GM04504 (cell line): ENCODE measurements around the gene RFXANK.
A peak's percentile ranks its signal among the peaks of the same experiment; 100 is the strongest.
"Not testable (repeated sequence)": the region's sequence is repeated elsewhere in the genome, so short reads cannot be mapped to it uniquely, and the experiment has no call there.

ENCODE experiments used
- DNase-seq: peaks from one replicate; pipeline ENCODE4 v3.0.0-alpha.2; 2012; ENCODE audit warnings: low read depth

The RFXANK gene

DNA sequence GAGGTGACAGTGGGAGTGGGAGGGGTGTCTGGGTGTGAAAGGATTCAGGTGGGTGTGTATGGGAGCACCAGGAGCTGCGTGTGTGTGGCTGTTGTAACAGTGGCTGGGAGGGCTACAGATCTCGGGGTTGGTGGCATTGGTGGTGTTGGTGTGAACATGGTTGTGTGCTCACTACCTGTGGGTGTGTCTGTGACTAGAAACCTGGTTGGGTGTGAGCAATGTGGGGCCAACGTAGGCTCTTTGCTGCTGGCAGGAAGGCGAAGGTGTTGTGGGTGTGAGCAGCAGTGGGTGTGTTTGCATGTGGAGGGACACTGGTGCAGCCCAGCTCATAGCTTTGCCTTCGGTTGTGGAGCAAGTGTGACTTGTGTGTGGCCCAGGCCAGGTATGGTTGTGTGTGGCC, 14.9 kb downstream of the RFXANK start:
- DNase-seq, result no peak

DNA sequence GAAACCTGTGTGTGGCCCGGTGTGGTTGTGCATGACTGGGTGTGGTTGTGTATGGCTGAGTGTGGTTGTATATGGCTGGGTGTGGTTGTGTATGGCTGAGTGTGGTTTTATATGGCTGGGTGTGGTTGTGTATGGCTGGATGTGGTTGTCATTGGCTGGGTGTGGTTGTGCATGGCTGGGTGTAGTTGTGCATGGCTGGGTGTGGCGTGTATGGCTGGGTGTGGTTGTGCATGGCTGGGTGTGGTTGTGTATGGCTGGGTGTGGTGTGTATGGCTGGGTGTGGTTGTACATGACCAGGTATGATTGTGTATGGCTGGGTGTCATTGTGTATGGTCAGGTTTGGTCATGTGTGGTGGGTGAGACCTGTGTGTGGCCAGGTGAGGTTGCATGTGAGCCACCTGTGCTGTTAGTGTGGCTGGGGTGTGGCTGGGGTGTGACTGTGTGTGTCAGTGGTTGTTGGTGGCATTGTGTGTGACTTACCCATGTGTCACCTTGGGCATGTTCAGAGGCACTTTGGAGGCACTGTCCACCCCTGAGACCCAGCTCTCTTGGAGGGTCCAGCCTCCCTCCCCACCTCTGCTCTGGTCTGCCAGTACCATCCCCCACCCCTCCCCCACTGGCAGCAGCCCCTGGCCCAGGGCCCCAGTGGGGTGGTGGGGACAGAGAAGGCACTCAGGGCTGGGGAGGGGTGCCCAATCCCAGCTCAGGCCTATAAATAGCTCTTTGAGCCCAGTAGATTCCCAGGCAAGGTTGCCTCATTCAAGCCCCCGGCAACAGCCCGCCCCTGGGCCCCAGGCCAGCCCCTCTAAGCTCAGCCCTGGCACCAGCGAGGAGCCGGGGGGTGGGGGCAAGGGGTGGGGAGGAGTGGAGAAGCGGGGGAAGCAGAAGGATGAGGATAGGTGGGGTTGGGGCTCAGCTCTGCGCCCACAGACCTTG, 15.8 kb downstream of the RFXANK start:
- no peak for DNase-seq

DNA sequence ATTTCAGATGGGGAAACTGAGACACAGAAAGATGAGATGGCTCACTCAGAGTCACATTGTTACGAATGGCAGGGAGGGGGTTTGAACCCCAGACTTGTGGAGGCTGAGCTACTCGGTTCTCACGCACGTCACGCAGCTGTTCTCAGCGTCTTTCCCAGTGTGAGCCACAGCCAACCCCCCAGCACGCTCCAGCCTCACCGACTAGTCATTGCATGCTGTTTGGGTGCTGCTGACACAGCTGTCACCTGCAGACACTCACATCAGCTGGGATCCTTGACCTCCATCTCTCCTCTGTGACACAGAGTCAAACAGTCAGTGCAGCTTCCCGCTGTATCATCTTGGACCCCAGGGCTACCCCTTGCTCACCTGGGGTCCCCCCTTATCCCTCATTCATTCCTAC, 17.3 kb downstream of the RFXANK start:
- DNase-seq, result no peak

DNA sequence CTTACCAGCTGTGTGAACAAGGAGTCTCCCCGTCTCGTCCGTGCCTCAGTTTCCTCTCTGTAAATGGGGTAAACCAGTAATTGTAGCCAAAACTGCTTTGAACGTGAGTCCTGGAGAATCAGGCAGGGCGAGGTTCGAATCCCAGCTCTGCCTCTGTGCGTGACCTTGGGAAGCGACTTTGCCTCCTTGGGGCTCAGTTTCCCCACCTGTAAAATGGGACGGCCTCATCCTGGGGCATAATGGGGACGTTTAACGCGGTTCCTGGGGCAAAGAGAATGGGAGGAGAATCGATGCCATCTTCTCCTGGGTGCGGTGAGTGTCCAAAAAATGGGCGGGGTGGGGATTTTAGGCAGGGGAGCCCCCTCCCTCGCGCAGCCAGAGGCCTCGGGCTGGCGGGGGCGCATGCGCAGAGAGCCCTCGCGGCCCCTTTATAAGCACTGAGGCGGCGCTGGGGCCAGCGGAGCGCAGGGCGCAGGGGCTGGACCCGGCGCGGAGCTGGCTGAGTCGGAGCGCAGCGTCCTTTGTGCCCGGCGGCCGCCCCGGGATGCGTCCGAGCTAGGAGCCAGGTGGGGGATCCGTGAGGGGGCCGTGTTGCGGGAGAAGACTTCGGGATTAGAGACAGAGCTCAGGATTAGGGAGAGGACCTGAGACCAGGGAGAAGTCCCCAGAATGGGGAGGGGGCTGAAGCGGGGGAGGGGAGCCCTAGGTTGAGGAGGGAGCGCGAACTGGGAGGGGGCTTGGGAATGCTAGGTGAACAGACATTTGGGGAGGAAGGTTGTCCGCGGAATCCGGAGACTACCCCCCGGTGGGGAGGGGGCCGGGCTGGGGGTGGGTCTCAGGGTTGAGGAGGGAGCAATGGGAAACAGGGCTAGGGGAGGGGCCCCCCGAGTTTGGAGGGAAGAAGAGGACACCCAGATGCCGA, 19.7 kb downstream of the RFXANK start, which contains the start of gene NCAN:
Gene NCAN, plus strand, starts transcription at position 460 of the 922 bp plus-strand sequence. CDS start 4,996 bp downstream, outside the sequence.
- DNase-seq, result no peak

DNA sequence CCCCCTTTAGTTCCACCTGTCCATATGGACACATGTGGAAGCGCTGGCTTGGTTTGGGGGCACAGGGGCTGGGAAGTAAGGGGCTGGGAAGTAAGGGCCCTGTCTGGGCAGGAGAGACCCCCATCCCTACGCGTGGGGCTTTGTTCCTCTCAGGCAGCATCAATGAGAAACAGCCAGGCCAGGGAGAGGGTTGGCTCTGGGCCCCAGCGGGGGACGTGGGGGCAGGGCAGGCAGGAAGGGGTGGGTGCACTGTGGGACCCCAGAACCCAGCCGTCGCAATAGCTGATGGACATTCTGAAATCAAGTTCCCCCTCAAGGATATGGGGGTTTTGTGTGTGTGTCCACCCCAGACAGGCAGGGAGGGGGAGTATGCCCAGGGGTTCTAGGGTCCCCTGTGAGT, 20.9 kb downstream of the RFXANK start:
- no peak for DNase-seq

DNA sequence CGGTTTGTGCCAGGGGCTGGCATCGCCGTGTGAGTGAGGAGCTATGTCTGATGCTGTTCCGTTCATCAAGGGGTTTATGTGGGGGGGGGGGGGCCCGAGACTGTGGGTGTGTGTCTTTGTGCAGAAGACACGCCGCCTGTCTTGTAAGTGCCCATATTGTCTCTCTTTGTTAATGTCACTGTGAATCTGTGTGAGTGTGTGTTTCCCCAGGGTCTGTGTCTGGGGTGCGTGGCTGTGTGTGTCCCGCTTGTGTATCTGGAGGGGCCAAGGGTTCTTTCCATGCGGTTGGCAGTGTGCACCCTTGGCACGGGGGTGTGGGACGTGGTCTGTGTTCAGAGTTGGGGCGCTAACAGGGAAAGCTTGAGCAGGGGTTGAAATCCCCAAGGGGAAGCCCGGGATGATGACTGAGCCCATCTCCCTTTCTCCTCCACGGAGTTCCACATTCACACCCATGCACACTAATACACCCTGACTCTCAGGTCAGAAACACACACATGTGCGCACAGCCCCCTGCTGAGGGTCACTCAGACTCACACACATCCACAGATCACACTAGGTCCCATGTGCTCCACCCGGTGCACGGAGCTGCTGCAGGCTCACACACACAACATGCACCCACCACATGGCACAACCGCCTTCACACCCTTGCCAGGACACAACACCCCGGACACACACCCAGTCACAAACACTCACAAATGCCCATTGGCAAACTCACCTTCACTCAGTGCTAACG, 21.5 kb downstream of the RFXANK start:
- no peak for DNase-seq

DNA sequence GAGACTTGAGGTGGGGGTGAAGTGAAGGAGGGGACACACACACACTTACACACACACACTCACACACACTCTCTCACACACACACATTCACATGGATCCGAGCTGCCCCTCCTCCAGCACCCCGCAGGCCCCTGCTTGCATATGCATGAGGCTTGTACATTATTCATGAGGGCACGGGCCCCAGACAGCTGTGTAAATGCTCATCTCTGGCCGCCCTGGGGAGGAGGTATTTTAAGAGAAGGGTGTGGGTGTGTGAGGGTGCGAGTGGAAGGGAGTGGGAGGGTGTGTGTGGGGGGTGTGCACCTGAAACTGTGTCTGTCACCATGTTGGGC, 22.1 kb downstream of the RFXANK start:
- DNase-seq, result no peak

DNA sequence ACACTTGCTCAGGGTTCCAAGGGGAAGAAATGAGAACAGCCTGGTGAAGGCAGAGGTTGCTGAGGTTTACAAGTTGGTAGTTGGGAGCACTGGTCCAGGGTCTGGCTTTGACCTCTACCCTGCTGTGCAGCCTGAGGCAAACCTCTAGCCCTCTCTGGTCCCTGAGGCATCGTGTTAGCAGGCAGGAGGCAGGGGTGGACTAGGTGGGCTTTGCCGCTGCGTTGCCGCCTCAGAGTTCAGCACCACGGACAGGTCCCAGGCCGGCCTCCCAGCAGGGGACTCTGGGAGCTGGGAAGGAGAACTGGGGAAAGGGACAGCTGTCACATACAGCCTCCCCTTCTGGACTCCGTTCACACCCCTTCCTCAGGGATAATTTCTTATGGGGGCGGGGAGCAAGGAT, 22.8 kb downstream of the RFXANK start:
- DNase-seq, result no peak

DNA sequence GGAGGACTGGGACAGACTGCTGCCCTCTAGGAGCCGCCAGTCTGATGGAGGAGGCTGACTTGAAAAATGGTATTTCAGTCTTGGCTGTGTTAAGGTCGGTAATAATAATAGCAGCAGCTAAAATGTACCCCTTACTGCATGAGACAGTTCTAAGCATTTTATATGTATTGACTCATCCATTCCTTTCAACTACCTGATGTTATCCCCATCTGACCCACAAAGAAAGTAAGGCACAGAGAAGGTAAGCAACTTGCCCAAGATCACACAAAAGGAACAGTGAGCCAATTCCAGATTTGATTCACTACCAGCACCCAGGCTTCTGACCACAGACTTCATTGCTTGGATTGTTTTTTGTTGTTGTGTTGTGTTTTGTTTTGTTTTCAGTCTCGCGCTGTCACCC, 23.7 kb downstream of the RFXANK start:
- DNase-seq, result no peak

DNA sequence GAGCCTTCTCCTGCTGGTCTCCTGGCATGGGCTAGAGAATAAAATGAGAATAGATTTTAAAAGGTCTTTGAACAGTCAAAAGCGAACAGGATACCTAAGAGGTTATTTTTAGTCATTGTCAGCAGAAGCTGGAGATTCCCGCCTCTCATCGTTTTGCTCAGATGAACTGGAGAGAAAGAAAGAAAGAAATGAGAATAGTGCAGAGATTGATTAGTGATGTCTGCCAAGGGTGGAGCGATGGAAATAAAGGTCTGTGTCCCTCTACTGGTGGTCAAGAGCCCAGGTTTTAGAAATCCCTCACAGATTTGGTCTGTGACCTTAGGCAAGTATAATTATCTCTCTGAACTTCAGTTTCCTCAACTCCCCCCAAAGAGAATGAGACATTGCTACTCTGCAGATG, 25.0 kb downstream of the RFXANK start:
- no peak for DNase-seq

DNA sequence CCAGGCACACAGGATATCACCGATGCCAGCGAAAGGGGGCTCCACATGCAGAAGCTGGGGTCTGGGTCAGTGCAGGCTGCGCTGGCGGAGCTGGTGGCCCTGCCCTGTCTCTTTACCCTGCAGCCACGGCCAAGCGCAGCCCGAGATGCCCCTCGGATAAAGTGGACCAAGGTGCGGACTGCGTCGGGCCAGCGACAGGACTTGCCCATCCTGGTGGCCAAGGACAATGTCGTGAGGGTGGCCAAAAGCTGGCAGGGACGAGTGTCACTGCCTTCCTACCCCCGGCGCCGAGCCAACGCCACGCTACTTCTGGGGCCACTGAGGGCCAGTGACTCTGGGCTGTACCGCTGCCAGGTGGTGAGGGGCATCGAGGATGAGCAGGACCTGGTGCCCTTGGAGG, 26.9 kb downstream of the RFXANK start:
- DNase-seq, result no peak

DNA sequence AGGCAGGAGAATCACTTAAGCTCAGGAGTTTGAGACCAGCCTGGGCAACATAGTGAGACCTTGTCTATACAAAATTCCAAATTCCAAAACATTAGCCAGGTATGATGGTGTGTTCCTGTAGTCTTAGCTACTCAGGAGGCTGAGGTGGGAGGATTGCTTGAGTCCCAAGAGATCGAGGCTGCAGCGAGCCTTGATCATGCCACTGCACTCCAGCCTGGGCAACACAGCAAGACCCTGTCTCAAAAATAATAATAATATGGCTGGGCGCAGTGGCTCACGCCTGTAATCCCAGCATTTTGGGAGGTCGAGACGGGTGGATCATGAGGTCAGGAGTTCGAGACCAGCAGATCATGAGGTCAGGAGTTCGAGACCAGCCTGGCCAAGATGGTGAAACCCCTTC, 28.9 kb downstream of the RFXANK start:
- DNase-seq, result not testable (repeated sequence)

DNA sequence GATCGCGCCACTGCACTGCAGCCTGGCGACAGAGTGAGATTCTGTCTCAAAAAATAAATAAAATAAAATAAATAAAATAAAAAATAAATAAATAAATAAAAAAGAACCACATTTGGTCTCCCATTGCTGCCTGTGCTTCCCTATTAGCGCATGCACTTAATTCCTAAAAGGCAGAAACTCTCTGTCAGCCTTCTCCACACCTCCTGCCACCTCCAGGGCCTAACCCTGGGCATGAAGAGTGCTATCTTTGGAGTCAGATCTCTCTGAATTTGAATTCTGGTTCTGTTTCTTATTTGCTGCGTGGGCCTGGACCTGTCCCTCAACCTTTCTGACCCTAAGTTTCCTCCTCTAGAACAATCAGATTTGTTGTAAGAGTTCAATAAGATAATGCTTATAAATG, 31.0 kb downstream of the RFXANK start:
- no peak for DNase-seq

DNA sequence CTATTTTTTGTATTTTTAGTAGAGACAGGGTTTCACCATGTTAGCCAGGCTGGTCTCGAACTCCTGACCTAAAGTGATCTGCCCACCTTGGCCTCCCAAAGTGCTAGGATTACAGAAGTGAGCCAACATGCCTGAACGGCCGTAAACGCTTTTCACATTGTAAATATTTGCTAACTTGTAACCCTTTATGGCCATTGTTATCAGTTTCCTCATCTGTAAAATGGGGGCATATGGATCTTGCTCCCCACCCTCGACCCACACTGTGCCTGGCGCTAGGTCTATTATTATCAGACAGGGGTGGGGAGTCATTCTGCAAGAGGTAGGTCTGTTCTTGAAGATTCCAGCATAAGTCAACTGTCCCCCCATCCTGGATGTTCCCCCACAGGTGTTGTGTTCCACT, 31.6 kb downstream of the RFXANK start:
- DNase-seq, result no peak

DNA sequence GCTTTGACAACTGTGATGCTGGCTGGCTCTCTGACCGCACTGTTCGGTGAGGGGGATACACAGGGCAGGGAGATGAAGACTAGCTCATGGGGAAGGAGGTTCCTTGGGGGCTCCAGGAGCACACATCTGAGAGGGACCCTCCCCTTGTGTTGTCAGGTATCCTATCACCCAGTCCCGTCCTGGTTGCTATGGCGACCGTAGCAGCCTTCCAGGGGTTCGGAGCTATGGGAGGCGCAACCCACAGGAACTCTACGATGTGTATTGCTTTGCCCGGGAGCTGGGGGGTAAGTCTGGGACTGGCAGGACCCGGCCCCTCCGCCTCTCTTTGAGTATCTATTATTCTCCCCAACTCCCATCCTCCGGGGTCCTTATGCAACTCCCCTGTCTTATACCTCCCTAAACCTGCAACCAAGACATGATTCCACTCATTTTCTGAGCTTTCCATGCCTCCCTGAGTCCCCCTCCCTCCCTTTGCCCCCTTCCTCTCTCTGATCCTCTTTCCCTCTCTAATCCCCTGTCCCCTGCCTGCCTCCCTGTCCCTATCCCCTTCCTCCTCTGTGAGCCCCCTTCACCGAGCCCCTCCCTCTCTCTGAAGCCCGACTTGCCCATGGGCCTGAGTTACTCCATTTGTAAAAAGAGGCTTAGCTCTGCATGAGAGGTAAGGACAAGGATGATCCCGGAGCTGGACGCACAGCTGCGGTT, 32.2 kb downstream of the RFXANK start:
- no peak for DNase-seq

DNA sequence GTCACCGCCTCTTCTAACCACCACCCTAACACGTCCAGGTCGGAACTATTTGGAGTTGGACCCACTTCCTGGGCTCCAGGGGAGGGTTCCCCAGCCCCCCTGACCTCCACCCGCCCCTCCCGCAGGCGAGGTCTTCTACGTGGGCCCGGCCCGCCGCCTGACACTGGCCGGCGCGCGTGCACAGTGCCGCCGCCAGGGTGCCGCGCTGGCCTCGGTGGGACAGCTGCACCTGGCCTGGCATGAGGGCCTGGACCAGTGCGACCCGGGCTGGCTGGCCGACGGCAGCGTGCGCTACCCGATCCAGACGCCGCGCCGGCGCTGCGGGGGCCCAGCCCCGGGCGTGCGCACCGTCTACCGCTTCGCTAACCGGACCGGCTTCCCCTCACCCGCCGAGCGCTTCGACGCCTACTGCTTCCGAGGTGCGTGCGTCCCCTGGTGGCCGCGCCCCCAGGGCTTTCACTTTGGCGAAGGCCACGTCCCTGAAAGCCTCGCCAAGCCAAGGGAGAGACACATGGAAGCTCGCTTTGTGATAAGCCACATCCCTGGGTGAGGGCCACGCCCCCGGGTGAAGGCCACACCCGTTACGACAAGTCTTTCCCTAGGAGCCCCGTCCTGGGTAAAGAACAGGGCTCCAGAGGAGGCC, 32.9 kb downstream of the RFXANK start:
- DNase-seq, result peak; percentile 26

DNA sequence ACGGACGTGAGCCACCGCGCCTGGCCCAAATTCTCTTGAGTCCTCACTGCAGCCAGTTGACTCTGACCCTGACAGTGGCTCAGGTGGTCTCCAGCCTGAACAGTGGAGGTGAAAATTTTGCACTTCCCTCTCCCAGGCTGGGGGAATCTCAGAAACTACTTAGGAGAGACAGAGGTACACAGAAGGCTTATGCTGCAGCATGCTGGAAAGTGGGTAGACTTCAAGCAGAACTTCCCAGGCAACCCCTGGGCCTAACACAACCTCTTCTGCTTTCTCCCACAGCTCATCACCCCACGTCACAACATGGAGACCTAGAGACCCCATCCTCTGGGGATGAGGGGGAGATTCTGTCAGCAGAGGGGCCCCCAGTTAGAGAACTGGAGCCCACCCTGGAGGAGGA, 34.1 kb downstream of the RFXANK start:
- DNase-seq, result no peak

DNA sequence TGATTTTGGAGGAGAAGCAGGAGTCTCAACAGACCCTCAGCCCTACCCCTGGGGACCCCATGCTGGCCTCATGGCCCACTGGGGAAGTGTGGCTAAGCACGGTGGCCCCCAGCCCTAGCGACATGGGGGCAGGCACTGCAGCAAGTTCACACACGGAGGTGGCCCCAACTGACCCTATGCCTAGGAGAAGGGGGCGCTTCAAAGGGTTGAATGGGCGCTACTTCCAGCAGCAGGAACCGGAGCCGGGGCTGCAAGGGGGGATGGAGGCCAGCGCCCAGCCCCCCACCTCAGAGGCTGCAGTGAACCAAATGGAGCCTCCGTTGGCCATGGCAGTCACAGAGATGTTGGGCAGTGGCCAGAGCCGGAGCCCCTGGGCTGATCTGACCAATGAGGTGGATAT, 34.6 kb downstream of the RFXANK start:
- DNase-seq, result no peak

DNA sequence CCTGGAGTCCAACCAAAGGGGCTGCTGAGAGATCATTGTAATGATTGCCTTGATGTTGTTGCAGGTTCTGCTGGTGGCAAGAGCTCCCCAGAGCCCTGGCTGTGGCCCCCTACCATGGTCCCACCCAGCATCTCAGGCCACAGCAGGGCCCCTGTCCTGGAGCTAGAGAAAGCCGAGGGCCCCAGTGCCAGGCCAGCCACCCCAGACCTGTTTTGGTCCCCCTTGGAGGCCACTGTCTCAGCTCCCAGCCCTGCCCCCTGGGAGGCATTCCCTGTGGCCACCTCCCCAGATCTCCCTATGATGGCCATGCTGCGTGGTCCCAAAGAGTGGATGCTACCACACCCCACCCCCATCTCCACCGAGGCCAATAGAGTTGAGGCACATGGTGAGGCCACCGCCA, 35.2 kb downstream of the RFXANK start:
- DNase-seq, result no peak

DNA sequence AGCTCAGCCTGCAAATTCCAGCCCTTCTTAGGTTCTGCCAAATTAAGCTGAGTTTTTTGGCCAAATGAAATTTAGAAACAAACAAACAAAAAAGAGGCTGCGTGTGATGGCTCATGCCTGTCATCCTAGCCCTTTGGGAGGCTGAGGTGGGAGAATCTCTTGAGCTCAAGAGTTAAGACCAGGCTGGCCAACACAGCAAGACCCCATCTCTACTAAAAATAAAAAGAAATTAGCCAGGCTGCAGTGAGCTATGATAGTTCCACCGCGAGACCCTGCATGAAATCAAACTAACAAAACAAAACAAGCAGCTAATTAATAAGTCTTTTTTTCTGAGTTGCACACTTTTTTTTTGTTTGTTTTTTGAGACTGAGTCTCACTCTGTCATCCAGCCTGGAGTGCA, 37.6 kb downstream of the RFXANK start:
- DNase-seq, result no peak

DNA sequence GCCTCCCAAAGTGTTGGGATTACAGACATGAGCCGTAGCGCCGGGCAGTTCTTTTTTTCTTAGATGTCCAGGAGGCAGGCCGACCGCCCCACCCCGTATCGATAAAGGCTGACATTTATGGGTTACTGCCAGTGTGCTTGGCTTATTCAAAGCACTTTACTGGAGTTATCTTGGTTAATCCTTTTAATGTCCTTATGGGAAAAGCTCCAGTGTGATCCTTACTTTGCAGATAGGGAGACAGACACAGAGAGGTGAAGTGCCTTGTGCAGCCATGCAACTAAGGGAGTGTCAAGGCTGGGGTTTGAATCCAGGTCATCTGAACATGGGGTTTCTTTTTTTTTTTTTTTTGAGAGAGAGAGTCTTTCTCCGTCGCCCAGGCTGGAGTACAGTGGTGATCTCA, 38.9 kb downstream of the RFXANK start:
- no peak for DNase-seq
